ENCODE results near the gene ADCY2.

DNA sequence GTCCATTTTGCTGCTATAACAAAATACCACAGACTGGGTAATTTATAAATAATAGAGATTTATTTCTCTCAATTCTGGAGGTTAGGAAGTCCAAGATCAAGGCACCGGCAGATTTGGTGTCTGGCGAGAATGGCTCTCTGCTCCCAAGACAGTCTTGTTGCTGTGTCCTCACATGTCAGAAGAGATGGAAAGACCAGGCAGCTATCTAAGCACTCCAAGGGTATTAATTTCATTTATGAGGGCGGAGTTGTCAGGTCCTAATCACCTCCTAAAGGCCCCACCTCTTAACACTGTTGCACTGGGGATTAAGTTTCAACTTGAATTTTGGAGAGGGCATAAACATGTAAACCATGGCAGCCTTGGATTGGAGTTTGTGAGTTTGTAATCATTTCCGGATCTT is 30.3 kb downstream of the ADCY2 start:
- no peak for TF ChIP-seq POLR2AphosphoS5 (IDR thresholded peaks at IDR 0.05)
- no peak for TF ChIP-seq CTCF (IDR thresholded peaks at IDR 0.05)
- TF ChIP-seq POLR2A (IDR thresholded peaks at IDR 0.05; ENCODE audit: low read depth), result no peak
